ENCODE results near the gene DYRK3.

DYRK3 gene

GRCh38 chr1:206691604-206692003 lies 56.3 kb downstream of the DYRK3 start:
- TF ChIP-seq CTCF (IDR thresholded peaks at IDR 0.05; ENCODE audit: extremely low read depth, insufficient read depth, missing control alignments), result no peak
- in situ Hi-C loops (cut with MboI; ENCODE audit: low pct_unique_long_range_greater_than_20kb, low sequenced_read_pairs, unreplicated experiment), result no loop called here
- DNase-seq (ENCODE audit: low spot score), result no peak

- no peak for TF ChIP-seq CTCF (IDR thresholded peaks at IDR 0.05; ENCODE audit: extremely low read depth, insufficient read depth, missing control alignments)
- no peak for DNase-seq (ENCODE audit: low spot score)
- in situ Hi-C loops (cut with MboI; ENCODE audit: low pct_unique_long_range_greater_than_20kb, low sequenced_read_pairs, unreplicated experiment), result no loop called here
These were observed 57.7 kb downstream of the DYRK3 start for GRCh38 chr1:206693029-206693428.

GRCh38 chr1:206693592-206693991 lies 58.3 kb downstream of the DYRK3 start:
- TF ChIP-seq CTCF (IDR thresholded peaks at IDR 0.05; ENCODE audit: extremely low read depth, insufficient read depth, missing control alignments), result no peak
- DNase-seq (ENCODE audit: low spot score), result no peak
- in situ Hi-C loops (cut with MboI; ENCODE audit: low pct_unique_long_range_greater_than_20kb, low sequenced_read_pairs, unreplicated experiment), result no loop called here

- DNase-seq (ENCODE audit: low spot score), result no peak
- in situ Hi-C loops (cut with MboI; ENCODE audit: low pct_unique_long_range_greater_than_20kb, low sequenced_read_pairs, unreplicated experiment), result no loop called here
- TF ChIP-seq CTCF (IDR thresholded peaks at IDR 0.05; ENCODE audit: extremely low read depth, insufficient read depth, missing control alignments), result no peak
These were observed 59.1 kb downstream of the DYRK3 start for GRCh38 chr1:206694171-206695124.

GRCh38 chr1:206695733-206696132 lies 60.4 kb downstream of the DYRK3 start:
- no peak for TF ChIP-seq CTCF (IDR thresholded peaks at IDR 0.05; ENCODE audit: extremely low read depth, insufficient read depth, missing control alignments)
- no peak for DNase-seq (ENCODE audit: low spot score)
- in situ Hi-C loops (cut with MboI; ENCODE audit: low pct_unique_long_range_greater_than_20kb, low sequenced_read_pairs, unreplicated experiment), result no loop called here

- in situ Hi-C loops (cut with MboI; ENCODE audit: low pct_unique_long_range_greater_than_20kb, low sequenced_read_pairs, unreplicated experiment), result no loop called here
- no peak for DNase-seq (ENCODE audit: low spot score)
- no peak for TF ChIP-seq CTCF (IDR thresholded peaks at IDR 0.05; ENCODE audit: extremely low read depth, insufficient read depth, missing control alignments)
These were observed 61.7 kb downstream of the DYRK3 start for GRCh38 chr1:206696812-206697585.

Data from GM13977 (cell line).